IPS DF 4.7 (cell line): ENCODE data around the gene FNTB.
A peak's percentile ranks its signal among the peaks of the same experiment; 100 is the strongest.
"Not testable (repeated sequence)": the region's sequence is repeated elsewhere in the genome, so short reads cannot be mapped to it uniquely, and the experiment has no call there.

Experiments
- DNase-seq: peaks from one replicate; pipeline ENCODE4 v3.0.0-alpha.2; 2013; ENCODE audit warnings: low spot score; ENCODE audit errors: extremely low read depth

FNTB gene

GRCh38 chr14:65082930-65083329 is 96.2 kb downstream of the FNTB start:
- DNase-seq: no peak

- no peak for DNase-seq
Observed at GRCh38 chr14:65084554-65085505, 98.1 kb downstream of the FNTB start.

GRCh38 chr14:65086686-65087085 is 100.0 kb downstream of the FNTB start:
- DNase-seq: not testable (repeated sequence)

GRCh38 chr14:65087835-65088234 is 101.1 kb downstream of the FNTB start:
- DNase-seq: not testable (repeated sequence)

GRCh38 chr14:65092349-65092748 is 105.7 kb downstream of the FNTB start:
- DNase-seq: no peak

- DNase-seq: no peak
Observed at GRCh38 chr14:65095633-65096205, 109.0 kb downstream of the FNTB start.

GRCh38 chr14:65096323-65097089 is 109.8 kb downstream of the FNTB start:
- DNase-seq: no peak

- no peak for DNase-seq
Observed at GRCh38 chr14:65098586-65098985, 111.9 kb downstream of the FNTB start.

GRCh38 chr14:65100922-65101541 is 114.3 kb downstream of the FNTB start:
- DNase-seq: no peak

- no peak for DNase-seq
Observed at GRCh38 chr14:65101631-65102440, 115.1 kb downstream of the FNTB start.

GRCh38 chr14:65102441-65103149 is 115.9 kb downstream of the FNTB start, which contains the start of gene MAX:
Gene MAX (minus strand): TSS chr14:65102517. CDS start chr14:65102339, 178 bp downstream.
- DNase-seq: peak; percentile 80

GRCh38 chr14:65103150-65103760 is 116.6 kb downstream of the FNTB start:
- no peak for DNase-seq

GRCh38 chr14:65104791-65105190 is 118.1 kb downstream of the FNTB start:
- no peak for DNase-seq

- no peak for DNase-seq
Observed at GRCh38 chr14:65106316-65106715, 119.6 kb downstream of the FNTB start.

GRCh38 chr14:65106736-65107135 is 120.0 kb downstream of the FNTB start:
- no peak for DNase-seq

- DNase-seq: no peak
Observed at GRCh38 chr14:65107200-65107599, 120.5 kb downstream of the FNTB start.

GRCh38 chr14:65109357-65109756 is 122.7 kb downstream of the FNTB start:
- DNase-seq: no peak

GRCh38 chr14:65110525-65110924 is 123.8 kb downstream of the FNTB start:
- no peak for DNase-seq
